ENCODE data around the gene CXCL3. TPM values are rescaled to one million over a fixed set of nuclear protein-coding genes. Genes with fewer than 3 reads are reported as not detected.

Gene CXCL3
- total RNA-seq, 1 donor from 2014 or later: 5.9 TPM

- Mint-ChIP-seq H3K4me1 (ENCODE audit: unreplicated experiment) (no peaks in the 10 kb centered on the region), H3K9me3 (no peaks in the 10 kb centered on the region), H3K27me3 (peaks cover 47% of the 10 kb centered on the region), H3K4me3 (no peak overlapping the region), H3K27ac (no peak overlapping the region), H3K36me3 (no peaks in the 10 kb centered on the region)
- no peak for DNase-seq (ENCODE audit: extremely low spot score, unreplicated experiment)
- no peak for TF ChIP-seq CTCF (conservative IDR thresholded peaks at IDR 0.05)
Observed at GRCh38 chr4:73992050-73992449, 46.4 kb downstream of the CXCL3 start.

DNA sequence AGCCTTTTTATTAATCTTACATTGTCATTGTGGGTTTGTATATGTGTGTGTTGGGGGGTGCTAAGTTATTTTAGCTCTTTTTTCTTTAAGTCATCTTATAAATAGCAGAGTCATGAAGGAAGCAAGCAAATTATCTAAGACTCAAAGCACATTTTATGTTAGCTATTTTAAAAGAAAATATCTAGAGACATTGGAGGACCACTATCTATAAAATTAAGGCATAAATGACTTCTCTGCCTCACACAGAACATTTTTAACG lies 46.8 kb downstream of the CXCL3 start:
- Mint-ChIP-seq H3K36me3 (no peaks in the 10 kb centered on the region), H3K4me3 (no peak overlapping the region), H3K4me1 (ENCODE audit: unreplicated experiment) (no peaks in the 10 kb centered on the region), H3K9me3 (no peaks in the 10 kb centered on the region), H3K27ac (no peak overlapping the region), H3K27me3 (peaks cover 46% of the 10 kb centered on the region)
- no peak for DNase-seq (ENCODE audit: extremely low spot score, unreplicated experiment)
- no peak for TF ChIP-seq CTCF (conservative IDR thresholded peaks at IDR 0.05)

DNA sequence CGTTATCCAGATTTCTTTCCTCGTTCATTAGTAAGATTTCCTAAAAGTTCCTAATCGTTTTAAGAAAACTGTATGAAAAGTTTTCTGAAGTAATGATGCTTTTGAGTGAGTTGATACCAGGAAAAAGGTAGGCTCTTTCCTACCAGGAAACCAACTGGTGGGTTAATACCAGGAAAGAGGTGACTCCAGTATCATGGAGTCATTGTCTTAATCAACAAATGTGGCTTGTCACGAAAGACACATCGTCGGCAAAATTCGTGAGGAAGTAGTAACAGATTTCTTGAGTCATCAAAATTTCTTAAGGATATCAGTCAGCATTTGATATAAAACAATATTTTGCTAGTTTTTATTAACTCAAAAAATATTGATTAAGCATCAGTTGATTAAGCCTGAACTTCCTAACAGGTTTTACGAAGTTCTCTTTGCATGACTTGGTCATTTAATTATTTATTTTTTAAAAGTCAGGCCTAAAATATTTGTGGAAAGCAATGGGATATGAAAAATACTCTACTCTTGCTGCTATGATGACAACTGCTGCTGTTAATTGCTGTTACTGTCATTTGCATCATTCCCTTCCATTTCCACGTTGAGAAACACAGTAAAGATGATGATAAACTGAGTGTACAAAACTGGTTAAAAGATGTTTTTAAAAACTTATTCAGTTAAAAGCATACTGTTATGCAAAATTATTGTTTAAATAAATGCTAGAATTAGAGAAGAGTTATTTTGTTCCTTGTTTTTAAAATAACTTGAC lies 47.3 kb downstream of the CXCL3 start:
- Mint-ChIP-seq H3K27me3 (peaks cover 44% of the 10 kb centered on the region), H3K36me3 (no peaks in the 10 kb centered on the region), H3K9me3 (no peaks in the 10 kb centered on the region), H3K4me1 (ENCODE audit: unreplicated experiment) (no peaks in the 10 kb centered on the region), H3K4me3 (no peak overlapping the region), H3K27ac (no peak overlapping the region)
- TF ChIP-seq CTCF (conservative IDR thresholded peaks at IDR 0.05): no peak
- no peak for DNase-seq (ENCODE audit: extremely low spot score, unreplicated experiment)

DNA sequence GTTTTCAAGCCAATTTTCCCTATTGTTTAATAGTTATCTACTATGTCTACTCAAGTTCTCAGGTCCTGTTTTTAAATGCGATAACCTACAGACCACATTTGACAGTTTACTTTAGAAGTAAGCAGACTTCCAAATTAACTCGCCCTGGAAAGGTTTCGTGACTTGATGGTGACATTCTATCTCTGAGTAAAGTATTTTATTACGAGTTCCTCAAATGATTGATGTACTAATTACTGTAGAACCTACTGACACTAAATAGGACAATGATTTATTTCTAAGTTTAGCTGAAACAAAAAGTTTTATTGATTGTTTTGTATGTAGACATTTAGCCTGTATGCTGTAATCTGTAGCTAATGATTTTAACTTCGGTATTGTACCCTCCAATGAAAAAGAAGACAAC lies 48.6 kb downstream of the CXCL3 start:
- H3K4me3 Mint-ChIP-seq: no peak overlapping the region
- DNase-seq (ENCODE audit: extremely low spot score, unreplicated experiment): no peak
- no peaks in the 10 kb centered on the region for H3K36me3 Mint-ChIP-seq
- no peaks in the 10 kb centered on the region for H3K4me1 Mint-ChIP-seq (ENCODE audit: unreplicated experiment)
- peaks cover 35% of the 10 kb centered on the region for H3K27me3 Mint-ChIP-seq
- H3K27ac Mint-ChIP-seq: no peak overlapping the region
- no peak for TF ChIP-seq CTCF (conservative IDR thresholded peaks at IDR 0.05)
- no peaks in the 10 kb centered on the region for H3K9me3 Mint-ChIP-seq

DNA sequence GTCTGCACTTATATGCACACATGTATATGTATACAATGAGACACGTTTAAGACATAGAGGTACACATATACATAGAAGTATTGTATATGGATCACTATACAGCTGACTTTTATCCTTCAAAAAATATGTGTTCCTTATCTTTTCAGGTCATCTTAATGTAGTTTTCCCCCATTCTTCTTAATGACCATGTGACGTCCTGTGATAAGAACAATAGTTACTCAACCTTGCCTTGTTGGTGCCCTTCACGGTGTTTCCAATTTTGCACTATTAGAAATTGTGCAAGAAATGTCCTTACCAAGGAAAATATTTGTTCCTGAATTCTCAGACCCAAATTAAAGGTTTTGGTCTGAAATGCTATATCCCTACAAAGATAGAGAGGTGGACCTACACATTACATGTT lies 49.5 kb downstream of the CXCL3 start:
- Mint-ChIP-seq H3K9me3 (no peaks in the 10 kb centered on the region), H3K4me1 (ENCODE audit: unreplicated experiment) (no peaks in the 10 kb centered on the region), H3K4me3 (no peak overlapping the region), H3K27me3 (peaks cover 29% of the 10 kb centered on the region), H3K36me3 (no peaks in the 10 kb centered on the region), H3K27ac (no peak overlapping the region)
- no peak for DNase-seq (ENCODE audit: extremely low spot score, unreplicated experiment)
- no peak for TF ChIP-seq CTCF (conservative IDR thresholded peaks at IDR 0.05)

DNA sequence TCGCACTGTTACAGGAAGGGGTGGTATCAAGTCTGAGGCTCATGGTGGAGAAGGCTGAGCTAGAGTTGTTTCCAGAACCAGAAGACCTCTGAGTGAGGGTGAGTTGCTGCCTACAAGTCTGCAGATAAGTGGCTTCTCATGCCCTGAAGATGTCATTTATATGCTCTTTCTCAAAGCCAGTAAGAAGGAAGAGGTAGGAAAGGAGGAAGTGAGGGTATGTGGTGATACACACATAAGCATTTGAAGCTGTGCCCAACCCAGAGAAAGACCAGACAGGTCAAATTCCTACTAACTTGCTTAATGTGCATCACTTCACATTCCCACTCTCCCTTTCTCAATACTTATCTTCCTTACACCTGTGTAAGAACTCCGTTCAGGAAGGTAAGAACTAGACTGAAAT lies 50.4 kb downstream of the CXCL3 start, which contains the start of gene PPBP:
PPBP (minus strand) TSS at position 130 of the 400 bp plus-strand sequence; CDS start at position 43, 87 bp downstream.
- TF ChIP-seq CTCF (conservative IDR thresholded peaks at IDR 0.05): no peak
- H3K36me3 Mint-ChIP-seq: no peaks in the 10 kb centered on the region
- no peaks in the 10 kb centered on the region for H3K9me3 Mint-ChIP-seq
- no peak within 1 kb of the TSS for H3K27ac Mint-ChIP-seq
- H3K4me1 Mint-ChIP-seq (ENCODE audit: unreplicated experiment): no peaks in the 10 kb centered on the region
- H3K4me3 Mint-ChIP-seq: no peak within 1 kb of the TSS
- peaks cover 30% of the 10 kb centered on the region for H3K27me3 Mint-ChIP-seq
- no peak for DNase-seq (ENCODE audit: extremely low spot score, unreplicated experiment)

Measured in type B pancreatic cell (in vitro differentiated cells).